Ramos (cell line): ENCODE data around the gene PSG5.
"Not testable (repeated sequence)": the region's sequence is repeated elsewhere in the genome, so short reads cannot be mapped to it uniquely, and the experiment has no call there.

Experiments used
- in situ Hi-C: fragments of 300-500 bp; cut with MboI; formaldehyde crosslinking; loops from one replicate; pipeline ENCODE4 v1.14.3; 2022; ENCODE audit warnings: low sequenced_read_pairs; ENCODE audit not compliant: unreplicated experiment

Gene PSG5

DNA sequence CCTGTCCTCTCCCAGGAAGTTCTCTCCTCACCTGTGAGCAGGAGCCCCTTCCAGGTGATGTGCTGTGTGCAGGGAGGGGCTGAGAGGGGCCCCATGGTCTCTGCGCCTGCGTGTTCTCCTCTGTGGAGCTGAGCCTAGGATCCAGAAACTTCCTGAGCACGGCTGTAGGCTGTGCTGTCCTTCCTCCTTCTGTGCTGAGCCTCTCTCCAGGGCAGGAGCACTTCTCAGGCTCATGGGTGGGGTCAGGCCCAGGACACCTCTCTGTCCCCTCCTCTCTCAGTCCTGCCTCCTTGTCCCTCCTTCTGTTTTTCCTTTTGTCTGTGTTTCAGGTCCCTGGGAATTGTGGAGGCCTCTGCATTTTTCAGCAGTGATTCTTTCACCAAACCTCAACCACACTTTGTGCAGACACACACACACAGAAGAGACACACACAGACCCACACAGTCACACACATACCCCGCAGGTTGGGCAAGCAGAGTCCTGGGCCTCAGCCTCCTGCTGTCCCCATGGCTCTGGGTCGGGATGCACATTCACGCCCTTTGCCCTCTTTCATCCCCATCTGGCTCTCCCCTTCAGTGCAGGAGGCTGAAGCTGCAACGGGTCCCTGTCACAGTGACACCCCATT lies at the start of gene PSG5:
PSG5 (minus strand) TSS at position 226 of the 625 bp plus-strand sequence; CDS start at position 95, 131 bp downstream.
- in situ Hi-C loops = not testable (repeated sequence)

DNA sequence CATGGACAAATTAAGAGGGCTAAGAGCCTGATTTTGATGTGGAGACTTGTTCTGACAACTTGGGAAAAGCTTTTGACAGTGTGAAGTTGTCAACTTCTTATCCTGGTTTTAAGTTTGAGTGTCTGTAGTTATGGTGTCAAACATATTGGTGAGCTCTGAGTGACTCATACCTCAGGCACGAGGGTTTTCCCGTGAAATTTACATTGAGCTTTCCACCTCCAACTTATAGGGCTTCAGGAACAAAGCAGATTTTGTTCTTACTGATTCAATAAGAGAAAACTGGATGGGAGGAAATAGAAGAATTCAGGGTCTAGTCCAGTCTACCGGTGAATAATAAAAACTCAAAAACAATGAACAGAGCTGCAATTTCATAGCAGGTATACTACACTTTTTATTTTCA lies 49.4 kb upstream of the PSG5 start:
- in situ Hi-C loops = not testable (repeated sequence)

- in situ Hi-C loops = no loop called here
Observed at GRCh38 chr19:43229315-43229714, 43.0 kb upstream of the PSG5 start.

GRCh38 chr19:43228730-43229129 lies 42.4 kb upstream of the PSG5 start:
- in situ Hi-C loops = not testable (repeated sequence)

DNA sequence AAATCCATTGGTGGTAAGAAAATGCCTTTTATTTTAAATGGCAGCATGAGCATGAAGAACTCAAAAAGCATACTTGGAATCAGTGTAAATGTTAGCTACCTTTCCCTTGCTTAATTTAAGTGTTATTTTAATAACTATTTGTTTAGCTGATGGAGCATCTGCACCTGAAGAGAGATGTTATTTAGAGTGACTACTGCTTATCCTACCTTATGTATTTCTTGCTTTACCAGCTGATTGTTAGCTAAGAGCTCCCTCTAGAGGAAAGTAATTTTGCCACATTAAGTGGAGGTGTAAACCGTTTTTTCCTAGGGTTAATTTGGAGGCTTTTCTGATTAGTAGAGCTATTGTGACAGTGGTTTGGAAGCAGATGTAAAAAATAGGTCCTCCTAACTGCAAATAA lies 40.6 kb upstream of the PSG5 start:
- in situ Hi-C loops = not testable (repeated sequence)

DNA sequence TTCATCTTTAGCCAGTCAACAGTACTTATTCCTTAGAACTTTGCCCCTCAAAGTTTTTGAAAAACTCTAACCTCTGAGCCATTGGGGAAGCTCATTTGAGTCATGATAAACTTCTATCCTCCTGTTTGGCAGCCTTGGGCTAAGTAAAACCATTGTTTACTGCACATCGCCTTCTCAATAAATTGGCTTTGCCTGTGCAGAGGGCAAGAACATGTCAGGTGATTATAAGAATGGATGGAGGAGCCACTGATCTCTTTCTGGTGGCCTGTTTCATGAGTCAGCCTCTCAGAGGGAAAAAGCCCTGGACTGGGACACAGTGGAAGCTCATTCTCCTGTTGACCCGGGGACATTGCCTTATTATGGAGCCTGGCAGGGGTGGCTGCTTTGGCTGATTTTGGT lies 38.5 kb upstream of the PSG5 start:
- in situ Hi-C loops = no loop called here

- in situ Hi-C loops = not testable (repeated sequence)
Observed at GRCh38 chr19:43224201-43224854, 38.0 kb upstream of the PSG5 start.

DNA sequence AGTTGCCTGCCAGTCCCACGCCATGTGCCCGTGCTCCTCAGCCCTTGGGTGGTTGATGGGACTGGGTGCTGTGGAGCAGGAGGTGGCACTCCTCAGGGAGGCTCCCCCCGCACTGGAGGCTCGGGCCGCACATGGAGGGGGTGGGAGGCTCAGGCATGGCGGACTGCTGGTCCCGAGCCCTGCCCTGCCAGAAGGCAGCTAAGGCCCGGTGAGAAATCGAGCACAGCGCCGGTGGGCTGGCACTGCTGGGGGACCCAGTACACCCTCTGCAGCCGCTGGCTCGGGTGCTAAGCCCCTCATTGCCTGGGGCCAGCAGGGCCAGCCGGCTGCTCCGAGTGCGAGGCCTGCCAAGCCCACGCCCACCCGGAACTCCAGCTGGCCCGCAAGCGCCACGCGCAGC lies 35.6 kb upstream of the PSG5 start:
- in situ Hi-C loops = not testable (repeated sequence)

DNA sequence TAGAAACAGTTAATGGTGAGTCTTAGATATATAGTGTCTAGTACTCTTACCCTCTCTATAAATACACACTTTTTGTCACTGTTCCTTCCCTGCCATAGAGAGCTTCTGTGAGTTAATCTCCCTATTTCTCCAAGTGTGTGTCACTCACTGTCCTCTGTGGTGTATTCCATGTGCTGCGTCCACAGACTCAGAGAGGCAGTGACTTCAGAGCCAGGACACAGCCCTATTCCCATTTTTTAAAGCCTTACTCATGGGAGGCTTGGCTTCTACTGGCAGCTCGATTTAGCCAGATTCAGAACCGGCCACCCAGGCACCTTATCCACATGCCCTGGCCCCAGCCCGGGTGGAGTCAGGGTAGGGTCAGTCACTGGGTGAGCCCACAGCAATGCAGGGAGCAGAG lies 32.8 kb upstream of the PSG5 start:
- in situ Hi-C loops = not testable (repeated sequence)

- in situ Hi-C loops = not testable (repeated sequence)
Observed at GRCh38 chr19:43215881-43216280, 29.5 kb upstream of the PSG5 start.

- in situ Hi-C loops = no loop called here
Observed at GRCh38 chr19:43207991-43208390, 21.7 kb upstream of the PSG5 start.

DNA sequence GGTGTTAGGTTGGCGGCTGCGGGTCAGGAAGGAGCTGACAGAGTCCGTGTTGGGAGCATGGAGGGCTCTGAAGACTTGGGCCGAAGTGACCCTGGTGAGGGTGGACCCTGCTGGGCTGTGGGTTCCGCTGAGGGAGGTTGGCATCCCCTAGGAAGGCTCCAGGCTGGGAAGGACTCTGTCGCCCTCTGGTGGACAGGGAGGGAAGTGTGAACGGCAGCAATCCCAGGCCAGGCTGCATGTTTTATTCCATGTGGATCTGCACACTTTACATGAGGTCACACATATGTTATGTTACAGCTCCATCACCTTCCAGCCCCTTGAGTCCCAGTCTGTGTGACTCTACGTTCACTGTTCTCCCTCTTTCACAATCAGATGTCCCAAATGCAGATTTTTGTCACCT lies 20.8 kb upstream of the PSG5 start:
- in situ Hi-C loops = not testable (repeated sequence)

- in situ Hi-C loops = not testable (repeated sequence)
Observed at GRCh38 chr19:43205471-43206105, 19.3 kb upstream of the PSG5 start, which contains the start of gene PSG4. TSS of gene PSG4 (minus strand) at chr19:43205638. CDS start at chr19:43205536, 102 bp downstream.

GRCh38 chr19:43203611-43204010 lies 17.3 kb upstream of the PSG5 start:
- in situ Hi-C loops = not testable (repeated sequence)

GRCh38 chr19:43201891-43202290 lies 15.6 kb upstream of the PSG5 start:
- in situ Hi-C loops = not testable (repeated sequence)

DNA sequence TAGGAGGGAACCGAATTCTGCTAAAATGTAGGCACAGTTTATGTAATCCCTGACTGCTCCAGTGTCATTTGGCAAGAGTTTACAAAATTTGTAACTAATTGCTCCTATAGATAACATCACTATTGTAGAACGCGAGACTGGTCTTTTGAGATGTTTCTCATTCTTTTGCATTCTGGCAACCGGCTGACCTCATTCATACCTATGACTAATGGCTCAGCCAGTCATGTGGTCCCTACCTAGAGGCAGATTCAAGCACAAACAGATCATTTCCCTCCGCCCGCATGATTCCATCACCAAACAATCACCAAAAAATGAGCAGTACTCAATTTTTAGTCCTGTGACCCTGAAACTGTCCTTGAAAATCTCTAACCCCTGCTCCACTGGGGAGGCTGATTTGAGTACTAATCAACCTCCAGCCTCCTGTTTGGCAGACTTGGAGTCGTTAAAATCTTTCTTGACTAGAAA lies 15.0 kb upstream of the PSG5 start:
- in situ Hi-C loops = not testable (repeated sequence)

- in situ Hi-C loops = not testable (repeated sequence)
Observed at GRCh38 chr19:43198686-43199419, 12.5 kb upstream of the PSG5 start.

DNA sequence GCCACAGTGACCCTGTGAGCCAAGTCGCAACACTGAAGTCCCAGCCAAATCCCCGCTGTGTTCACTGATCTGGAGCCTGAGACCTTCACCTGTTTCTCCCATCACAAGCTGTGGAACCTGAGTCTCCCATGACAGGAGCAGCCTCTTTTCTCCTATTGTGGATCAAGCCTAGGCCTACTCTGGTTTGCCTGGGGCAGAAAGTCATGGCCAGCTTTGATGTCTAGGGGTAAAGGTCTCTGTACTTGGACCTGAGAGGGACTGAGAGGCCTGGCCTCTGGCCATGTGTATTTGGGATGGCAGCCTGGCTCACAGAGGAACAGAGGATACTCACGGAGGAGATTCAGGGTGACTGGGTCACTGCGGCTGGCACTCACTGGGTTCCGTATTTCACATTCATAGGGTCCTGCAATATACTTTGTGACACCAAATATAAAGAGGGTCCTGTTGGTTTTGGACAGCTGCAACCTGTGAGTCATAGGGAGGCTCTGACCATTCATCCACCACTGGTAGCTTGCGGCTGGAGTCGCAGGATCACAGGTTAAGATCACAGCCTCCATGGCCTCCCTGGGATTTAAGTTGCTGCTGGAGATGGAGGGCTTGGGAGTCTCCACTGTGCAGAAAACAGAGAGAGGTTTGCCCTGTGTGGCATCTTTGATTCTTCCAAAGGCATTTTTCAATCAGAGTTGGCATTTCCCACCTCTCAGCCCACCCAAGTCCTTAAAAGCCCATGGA lies 11.5 kb upstream of the PSG5 start:
- in situ Hi-C loops = not testable (repeated sequence)

DNA sequence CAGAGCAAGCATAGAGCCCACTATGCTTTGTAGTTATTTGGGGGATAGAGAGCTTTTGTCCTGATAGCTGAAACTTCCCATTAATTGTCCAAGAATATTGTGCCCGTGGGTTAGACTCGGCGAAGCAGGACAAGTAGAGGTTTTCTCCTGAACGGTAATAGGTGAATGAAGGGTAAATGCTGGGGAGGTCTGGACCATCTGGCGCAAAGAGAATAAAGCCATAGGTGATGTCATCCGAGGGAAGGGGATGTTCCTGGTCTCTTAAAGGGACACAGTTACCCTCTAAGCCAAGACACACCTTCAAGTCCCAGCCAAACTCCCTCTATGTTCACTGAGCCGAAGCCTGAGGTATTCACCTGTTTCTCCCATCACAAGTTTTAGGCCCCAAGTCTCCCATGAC lies 8.1 kb upstream of the PSG5 start:
- in situ Hi-C loops = not testable (repeated sequence)
